ENCODE data around the gene MOB3A. TPM values are rescaled to one million over a fixed set of nuclear protein-coding genes. Genes with fewer than 3 reads are reported as not detected.

MOB3A gene
- total and polyA plus RNA-seq, 2 of the 13 experiments (the other 11 are each of a cell fraction or from before 2014, with no cell fraction given): 3.5 to 17.8 TPM

DNA sequence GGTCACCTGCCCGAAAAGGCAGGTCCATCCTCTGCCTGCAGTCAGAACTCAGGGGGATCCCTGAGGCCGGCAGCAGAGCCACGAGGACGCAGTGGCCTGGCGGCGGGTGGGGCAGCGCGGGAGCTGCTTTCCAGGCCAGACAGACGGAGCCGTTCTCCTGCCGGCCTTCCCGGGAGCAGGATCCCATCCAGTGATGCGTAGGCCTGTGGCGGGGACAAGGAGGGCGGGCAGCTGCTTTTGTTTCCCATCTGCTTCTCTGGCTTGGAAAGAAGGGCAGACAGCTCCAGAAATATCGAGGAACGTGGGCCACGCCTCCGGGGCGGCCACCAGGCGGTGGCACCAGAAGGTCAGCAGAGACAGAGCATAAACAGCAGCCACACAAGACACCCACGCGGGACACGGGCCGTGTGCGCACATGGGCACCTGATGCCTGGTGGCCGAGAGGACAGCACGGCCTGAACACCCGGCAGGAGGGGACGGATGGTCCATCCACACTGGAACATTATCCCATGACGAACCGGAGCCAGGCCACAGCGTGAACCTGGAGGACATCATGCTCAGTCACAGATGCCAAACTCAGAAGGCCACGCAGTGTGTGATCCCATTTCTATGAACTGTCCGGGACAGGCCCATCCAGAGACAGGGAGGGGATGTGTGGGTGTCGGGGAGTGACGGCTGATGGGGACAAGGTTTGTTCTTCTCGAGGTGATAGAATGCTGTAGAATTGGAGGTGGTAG lies 31.2 kb downstream of the MOB3A start (continued):
- TF ChIP-seq RARG (CRISPR knock-in tag; IDR thresholded peaks at IDR 0.05; ENCODE audit: low read depth): no peak
- TF ChIP-seq HMGA1 (CRISPR knock-in tag; conservative IDR thresholded peaks at IDR 0.05): no peak
- no peak for TF ChIP-seq ATAD3A (CRISPR knock-in tag; IDR thresholded peaks at IDR 0.05)
- no peak for TF ChIP-seq ZNF251 (CRISPR knock-in tag; IDR thresholded peaks at IDR 0.05)
- TF ChIP-seq MED1 (CRISPR knock-in tag; IDR thresholded peaks at IDR 0.05): peak; percentile 43; the same call in 1 of the 2 replicates
- TF ChIP-seq, protein P1, sequence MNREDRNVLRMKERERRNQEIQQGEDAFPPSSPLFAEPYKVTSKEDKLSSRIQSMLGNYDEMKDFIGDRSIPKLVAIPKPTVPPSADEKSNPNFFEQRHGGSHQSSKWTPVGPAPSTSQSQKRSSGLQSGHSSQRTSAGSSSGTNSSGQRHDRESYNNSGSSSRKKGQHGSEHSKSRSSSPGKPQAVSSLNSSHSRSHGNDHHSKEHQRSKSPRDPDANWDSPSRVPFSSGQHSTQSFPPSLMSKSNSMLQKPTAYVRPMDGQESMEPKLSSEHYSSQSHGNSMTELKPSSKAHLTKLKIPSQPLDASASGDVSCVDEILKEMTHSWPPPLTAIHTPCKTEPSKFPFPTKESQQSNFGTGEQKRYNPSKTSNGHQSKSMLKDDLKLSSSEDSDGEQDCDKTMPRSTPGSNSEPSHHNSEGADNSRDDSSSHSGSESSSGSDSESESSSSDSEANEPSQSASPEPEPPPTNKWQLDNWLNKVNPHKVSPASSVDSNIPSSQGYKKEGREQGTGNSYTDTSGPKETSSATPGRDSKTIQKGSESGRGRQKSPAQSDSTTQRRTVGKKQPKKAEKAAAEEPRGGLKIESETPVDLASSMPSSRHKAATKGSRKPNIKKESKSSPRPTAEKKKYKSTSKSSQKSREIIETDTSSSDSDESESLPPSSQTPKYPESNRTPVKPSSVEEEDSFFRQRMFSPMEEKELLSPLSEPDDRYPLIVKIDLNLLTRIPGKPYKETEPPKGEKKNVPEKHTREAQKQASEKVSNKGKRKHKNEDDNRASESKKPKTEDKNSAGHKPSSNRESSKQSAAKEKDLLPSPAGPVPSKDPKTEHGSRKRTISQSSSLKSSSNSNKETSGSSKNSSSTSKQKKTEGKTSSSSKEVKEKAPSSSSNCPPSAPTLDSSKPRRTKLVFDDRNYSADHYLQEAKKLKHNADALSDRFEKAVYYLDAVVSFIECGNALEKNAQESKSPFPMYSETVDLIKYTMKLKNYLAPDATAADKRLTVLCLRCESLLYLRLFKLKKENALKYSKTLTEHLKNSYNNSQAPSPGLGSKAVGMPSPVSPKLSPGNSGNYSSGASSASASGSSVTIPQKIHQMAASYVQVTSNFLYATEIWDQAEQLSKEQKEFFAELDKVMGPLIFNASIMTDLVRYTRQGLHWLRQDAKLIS (CRISPR knock-in tag; IDR thresholded peaks at IDR 0.05): no peak
- TF ChIP-seq ZFX (CRISPR knock-in tag; IDR thresholded peaks at IDR 0.05; ENCODE audit: low read depth): peak; percentile 76
- TF ChIP-seq YEATS2 (CRISPR knock-in tag; IDR thresholded peaks at IDR 0.05; ENCODE audit: borderline replicate concordance): no peak
- TF ChIP-seq, protein P2, sequence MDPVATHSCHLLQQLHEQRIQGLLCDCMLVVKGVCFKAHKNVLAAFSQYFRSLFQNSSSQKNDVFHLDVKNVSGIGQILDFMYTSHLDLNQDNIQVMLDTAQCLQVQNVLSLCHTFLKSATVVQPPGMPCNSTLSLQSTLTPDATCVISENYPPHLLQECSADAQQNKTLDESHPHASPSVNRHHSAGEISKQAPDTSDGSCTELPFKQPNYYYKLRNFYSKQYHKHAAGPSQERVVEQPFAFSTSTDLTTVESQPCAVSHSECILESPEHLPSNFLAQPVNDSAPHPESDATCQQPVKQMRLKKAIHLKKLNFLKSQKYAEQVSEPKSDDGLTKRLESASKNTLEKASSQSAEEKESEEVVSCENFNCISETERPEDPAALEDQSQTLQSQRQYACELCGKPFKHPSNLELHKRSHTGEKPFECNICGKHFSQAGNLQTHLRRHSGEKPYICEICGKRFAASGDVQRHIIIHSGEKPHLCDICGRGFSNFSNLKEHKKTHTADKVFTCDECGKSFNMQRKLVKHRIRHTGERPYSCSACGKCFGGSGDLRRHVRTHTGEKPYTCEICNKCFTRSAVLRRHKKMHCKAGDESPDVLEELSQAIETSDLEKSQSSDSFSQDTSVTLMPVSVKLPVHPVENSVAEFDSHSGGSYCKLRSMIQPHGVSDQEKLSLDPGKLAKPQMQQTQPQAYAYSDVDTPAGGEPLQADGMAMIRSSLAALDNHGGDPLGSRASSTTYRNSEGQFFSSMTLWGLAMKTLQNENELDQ (CRISPR knock-in tag; IDR thresholded peaks at IDR 0.05; ENCODE audit: borderline replicate concordance): no peak
- no peak for TF ChIP-seq SNRNP70 (IDR thresholded peaks at IDR 0.05; ENCODE audit: low read depth, low read length)
- TF ChIP-seq, protein P3, sequence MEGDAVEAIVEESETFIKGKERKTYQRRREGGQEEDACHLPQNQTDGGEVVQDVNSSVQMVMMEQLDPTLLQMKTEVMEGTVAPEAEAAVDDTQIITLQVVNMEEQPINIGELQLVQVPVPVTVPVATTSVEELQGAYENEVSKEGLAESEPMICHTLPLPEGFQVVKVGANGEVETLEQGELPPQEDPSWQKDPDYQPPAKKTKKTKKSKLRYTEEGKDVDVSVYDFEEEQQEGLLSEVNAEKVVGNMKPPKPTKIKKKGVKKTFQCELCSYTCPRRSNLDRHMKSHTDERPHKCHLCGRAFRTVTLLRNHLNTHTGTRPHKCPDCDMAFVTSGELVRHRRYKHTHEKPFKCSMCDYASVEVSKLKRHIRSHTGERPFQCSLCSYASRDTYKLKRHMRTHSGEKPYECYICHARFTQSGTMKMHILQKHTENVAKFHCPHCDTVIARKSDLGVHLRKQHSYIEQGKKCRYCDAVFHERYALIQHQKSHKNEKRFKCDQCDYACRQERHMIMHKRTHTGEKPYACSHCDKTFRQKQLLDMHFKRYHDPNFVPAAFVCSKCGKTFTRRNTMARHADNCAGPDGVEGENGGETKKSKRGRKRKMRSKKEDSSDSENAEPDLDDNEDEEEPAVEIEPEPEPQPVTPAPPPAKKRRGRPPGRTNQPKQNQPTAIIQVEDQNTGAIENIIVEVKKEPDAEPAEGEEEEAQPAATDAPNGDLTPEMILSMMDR (CRISPR knock-in tag; IDR thresholded peaks at IDR 0.05): peak; percentile 58
- peak; percentile 58; the same call in 1 of the 2 replicates for TF ChIP-seq ZNF557 (CRISPR knock-in tag; IDR thresholded peaks at IDR 0.05)
- no peak for TF ChIP-seq FOXJ3 (CRISPR knock-in tag; IDR thresholded peaks at IDR 0.05; ENCODE audit: borderline replicate concordance)
- TF ChIP-seq, protein P4, sequence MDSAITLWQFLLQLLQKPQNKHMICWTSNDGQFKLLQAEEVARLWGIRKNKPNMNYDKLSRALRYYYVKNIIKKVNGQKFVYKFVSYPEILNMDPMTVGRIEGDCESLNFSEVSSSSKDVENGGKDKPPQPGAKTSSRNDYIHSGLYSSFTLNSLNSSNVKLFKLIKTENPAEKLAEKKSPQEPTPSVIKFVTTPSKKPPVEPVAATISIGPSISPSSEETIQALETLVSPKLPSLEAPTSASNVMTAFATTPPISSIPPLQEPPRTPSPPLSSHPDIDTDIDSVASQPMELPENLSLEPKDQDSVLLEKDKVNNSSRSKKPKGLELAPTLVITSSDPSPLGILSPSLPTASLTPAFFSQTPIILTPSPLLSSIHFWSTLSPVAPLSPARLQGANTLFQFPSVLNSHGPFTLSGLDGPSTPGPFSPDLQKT (CRISPR knock-in tag; IDR thresholded peaks at IDR 0.05; ENCODE audit: borderline replicate concordance): no peak
- TF ChIP-seq ZNF749 (CRISPR knock-in tag; IDR thresholded peaks at IDR 0.05; ENCODE audit: borderline replicate concordance): no peak
- TF ChIP-seq ZNF775 (CRISPR knock-in tag; IDR thresholded peaks at IDR 0.05; ENCODE audit: borderline replicate concordance): no peak
- TF ChIP-seq ZNF451 (CRISPR knock-in tag; IDR thresholded peaks at IDR 0.05): no peak
- no peak for TF ChIP-seq ZSCAN22 (CRISPR knock-in tag; IDR thresholded peaks at IDR 0.05)

Data from HepG2 (cell line).